HG02678 (cell line): Measurements from ENCODE around the gene CDH13.

ENCODE experiments used
- ATAC-seq: cut with Tn5 transposase; IDR thresholded peaks from one replicate; pipeline ENCODE4 v1.9.1; 2021; ENCODE audit warnings: mild to moderate bottlenecking, moderate library complexity; ENCODE audit not compliant: unreplicated experiment

The CDH13 gene

DNA sequence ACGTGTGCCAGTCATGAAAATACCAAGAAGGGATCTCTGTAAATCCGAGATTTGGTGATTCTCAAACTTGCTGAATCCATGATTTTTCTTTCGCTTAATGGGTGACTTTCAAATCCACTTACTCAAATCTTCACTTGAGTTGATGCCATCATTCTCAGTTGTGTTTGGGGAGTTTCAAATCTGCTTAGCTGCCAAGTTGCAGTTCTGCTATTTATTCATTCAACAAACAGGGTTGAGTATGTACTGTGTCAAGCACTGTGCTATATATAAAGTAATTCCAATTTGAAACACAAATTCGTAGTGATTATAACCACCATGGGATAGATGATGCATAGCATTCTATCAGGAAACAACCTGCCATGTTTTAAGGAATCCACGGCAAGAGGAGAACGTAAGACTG lies 394.3 kb downstream of the CDH13 start:
- ATAC-seq: no peak

DNA sequence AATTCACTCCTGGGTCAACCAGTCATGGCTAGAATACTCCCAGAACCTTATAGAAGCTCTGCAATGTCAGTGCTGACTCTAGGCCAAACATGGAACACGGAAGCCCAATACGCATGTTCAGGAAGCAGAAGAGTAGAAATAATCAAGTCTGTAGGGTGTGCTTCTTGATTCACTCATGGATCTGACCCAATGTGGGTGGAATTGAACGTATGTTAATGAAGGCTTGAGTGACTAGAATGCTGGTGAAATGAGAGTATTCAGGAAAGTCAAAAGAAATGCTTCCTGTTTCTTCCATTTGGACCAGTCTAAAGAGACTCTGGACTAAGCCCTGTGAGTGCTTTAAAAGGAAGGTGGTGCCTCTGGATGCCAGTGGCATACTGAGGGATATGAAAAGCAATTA lies 395.0 kb downstream of the CDH13 start:
- ATAC-seq: no peak

DNA sequence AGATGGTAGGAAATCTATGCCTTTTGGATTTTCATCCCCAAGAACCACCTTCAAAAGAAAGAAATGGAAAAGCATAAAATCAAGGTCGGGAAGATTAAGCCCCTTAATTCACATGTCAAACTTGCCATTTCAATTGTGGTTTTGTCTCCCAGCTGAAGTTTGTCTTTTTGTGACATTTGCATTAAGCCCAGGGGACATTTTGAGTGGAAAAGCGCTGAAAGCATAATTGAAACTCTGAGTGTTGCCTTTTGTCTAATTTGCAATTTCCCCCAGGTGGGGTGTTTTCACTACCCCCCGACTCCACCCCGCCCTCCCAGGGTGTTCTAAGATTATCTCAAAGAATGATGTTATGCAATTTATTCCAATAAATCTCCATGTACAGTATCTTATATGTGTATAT lies 396.2 kb downstream of the CDH13 start:
- ATAC-seq: no peak

DNA sequence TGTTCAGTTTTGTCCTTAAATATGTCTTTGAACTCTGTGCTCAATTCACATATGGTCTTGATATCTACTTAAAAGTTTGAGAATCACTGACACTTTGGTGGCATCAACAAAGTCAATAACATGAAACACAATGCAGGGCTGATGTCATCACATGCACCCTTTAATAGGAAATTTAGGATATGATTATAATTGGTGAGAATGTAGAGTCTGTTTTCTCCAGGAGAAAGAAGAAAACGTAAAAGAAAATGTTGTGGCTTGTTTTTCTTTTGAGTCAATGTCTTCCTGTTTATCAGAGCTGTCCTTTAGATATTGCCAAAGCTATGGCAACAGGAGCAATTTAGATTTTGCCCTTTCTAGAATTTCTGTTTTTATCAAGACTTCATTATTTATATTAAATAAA lies 396.9 kb downstream of the CDH13 start:
- no peak for ATAC-seq

DNA sequence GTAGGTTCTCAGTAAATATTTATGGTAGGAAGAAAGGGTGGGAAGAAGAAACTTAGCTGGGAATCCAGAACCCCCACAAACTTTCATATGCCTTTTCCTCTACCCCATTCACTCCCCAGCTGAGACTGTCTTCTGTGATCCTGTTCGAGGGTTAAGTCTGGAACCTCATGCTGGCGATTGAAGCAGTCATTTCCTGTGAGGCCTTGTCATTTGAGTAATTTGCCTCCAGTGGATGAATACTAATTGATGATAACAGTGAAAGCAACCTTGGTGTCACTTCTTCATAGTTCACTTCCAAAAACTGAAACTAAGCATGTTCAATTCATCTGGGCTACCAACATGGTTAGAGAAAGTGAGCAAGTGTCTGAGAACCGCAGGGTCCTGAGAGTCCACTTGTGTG lies 401.2 kb downstream of the CDH13 start:
- no peak for ATAC-seq

DNA sequence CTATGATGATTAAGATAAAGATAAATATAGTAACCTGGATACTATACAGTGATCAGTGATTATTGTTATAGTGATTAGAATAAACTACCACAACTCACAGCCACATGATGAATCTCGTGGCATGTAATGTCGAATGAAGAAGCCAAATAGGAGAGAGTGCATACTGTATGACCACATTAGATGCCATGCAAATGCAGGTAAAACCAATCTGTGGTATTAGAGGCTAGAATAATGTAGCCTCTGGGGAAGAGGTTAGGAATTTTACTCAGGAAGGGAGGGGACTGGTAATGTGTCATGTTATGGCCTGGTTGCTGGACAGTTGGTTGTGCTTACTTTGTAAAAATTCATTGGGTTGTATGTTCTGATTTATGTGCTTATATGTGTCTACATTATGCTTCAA lies 402.7 kb downstream of the CDH13 start:
- ATAC-seq: no peak

DNA sequence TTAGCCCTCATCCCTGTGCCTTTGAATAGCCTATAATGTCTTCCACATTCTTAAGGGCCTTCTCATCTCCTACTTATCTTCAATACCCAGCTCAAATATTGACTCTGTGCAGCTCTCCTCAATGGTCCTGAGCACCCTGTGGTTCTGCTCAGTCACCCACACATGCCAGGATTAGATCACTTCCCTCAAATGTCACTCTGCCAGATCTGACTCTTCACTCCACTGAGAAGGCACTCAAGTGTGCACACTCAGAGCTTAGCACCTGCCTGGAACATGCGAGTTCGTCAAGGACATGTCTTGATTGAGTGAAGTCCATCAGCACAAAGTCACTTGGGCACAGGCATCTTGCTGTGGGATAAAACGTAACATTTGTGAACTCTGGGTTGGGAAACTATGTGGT lies 404.8 kb downstream of the CDH13 start:
- no peak for ATAC-seq

DNA sequence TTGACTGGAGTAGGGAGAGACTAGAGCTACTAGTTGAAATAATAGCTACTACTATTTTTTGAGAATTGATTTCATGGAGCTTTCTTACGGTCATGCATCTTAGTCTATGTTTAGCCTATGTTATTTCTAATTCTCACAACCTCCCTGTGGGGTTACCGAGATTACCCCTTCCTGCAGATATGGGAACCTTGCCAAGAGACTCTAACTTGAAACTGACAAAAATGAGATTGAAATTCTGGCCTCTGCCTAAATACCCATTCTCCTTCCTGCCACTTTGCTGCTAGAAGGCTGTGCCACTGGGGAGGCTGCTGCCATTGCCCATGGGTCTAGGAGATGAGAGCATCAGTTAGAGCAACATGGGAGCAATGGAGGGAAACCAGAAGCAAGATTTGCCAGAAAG lies 410.3 kb downstream of the CDH13 start:
- no peak for ATAC-seq

DNA sequence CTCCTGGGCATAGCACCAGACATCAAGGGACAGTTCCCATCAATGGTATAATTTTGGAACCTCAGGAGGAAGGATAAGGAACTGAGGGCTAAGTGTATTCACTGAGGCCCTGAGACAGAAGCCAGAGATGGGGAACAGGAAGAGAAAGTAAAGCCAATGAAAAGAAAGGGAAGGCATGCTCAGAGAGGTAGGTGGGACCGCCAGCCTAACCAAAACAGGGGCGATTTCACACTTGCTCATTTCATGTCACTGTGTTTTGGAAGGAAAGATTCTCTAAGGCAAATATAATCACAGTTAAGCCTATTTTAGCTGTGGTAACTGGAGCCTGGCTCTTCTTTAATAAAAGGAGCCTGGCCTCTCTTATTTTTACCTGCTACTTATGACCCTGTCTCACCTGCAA lies 411.1 kb downstream of the CDH13 start:
- no peak for ATAC-seq

DNA sequence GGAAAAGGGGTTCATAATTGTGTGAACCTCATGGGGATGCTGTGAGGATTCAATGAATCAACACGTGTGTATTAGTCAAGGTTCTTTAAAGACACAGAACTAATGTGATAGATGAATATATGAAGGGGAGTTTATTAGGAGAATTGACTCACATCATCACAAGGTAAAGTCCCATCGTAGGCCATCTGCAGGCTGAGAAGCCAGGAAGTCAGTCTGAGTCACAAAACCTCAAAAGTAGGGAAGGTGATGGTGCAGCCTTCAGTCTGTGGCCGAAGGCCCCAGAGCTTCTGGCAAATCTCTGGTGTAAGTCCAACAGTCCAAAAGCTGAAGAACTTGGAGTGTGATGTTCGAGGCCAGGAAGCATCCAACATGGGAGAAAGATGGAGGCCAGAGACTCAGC lies 413.4 kb downstream of the CDH13 start:
- ATAC-seq: no peak

DNA sequence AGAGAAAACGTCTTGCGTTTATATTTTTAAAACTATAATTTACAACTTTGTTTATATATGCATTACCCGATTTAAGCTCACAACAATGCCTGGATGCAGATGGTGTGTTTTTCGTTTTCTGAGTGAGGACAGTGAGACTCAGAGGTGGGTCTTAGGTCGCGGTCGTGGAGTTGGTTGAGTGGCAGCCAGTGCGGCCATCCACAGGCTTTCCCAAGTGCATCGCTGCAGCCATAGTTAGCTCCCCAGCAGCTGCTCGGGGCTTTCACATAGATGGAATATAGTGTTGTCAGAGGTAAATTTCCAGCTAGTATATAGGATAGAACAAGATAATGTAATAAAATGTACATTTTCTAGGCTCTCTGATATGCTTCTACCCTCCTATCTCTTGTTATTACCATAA lies 417.8 kb downstream of the CDH13 start:
- ATAC-seq: no peak

DNA sequence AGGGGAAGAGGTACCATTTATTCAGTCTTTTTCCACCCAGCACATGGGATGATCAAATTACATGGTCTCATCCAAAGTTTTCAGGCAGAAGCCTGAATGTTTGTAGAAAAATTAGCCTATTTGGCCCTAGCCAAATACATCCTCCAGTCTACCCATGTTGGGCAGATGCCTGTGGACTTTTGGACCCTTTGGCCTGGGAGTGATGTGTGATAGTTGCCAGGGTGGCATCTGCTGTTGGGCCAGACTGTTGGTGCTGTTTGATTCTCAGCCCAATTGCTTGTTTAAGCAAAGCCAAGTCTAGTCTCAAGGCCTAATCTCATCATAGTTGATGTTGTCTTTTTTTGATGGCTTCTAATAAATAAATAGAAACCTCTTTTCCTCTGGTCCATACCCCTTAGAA lies 419.0 kb downstream of the CDH13 start:
- ATAC-seq: no peak

DNA sequence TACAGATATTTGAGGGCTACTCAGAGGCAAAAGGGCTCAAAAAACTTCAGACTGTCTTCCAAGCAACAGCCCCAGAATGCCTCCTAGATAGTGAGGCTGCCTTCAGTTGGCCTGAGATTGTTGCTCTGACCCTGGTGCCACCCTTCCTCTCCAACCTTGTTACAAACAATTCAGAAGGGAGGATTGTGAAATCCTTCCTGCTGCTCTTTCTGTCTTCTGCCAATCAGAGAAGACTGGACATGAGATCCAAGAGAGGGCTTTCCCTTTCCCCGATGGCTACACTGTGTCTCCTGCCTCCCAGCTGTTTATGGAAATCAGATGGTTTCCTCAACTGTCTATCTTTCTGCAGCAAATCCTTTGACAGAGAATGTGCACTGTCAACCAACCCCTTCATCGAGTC lies 419.9 kb downstream of the CDH13 start:
- no peak for ATAC-seq

DNA sequence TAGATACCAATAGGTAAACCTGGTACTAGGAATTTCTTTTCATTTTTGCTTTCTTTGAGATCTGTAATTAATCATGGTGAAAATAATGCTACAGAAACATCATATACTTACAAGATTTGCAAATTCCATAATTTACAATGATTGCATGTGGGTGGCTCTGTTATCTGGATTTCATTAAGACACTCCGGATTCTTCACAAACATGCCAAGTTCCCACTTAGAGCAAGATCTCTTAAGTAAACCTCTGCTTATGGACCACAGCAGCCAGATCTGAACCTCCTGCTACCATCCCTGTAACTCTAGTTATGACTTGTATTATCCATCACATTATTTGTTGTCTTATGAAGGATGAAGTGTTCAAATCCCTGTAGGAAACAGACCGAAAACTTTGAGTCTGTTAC lies 424.7 kb downstream of the CDH13 start:
- ATAC-seq: no peak

DNA sequence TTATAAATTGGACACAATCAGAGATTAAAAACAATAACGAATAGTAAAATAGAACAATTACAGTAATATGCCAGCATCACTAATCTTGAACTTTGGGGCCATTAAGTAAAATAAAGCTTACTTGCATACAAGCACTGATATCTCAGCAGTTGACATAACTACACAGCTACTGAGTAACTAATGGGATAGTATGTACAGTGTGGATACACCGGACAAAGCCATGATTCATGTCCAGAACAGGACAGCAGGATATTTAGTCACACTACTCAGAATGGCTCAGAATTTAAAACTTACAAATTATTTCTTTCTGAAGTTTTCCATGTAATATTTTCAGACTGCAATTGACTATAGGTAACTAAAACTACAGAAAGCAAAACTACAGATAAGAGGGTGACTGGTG lies 427.5 kb downstream of the CDH13 start:
- no peak for ATAC-seq

DNA sequence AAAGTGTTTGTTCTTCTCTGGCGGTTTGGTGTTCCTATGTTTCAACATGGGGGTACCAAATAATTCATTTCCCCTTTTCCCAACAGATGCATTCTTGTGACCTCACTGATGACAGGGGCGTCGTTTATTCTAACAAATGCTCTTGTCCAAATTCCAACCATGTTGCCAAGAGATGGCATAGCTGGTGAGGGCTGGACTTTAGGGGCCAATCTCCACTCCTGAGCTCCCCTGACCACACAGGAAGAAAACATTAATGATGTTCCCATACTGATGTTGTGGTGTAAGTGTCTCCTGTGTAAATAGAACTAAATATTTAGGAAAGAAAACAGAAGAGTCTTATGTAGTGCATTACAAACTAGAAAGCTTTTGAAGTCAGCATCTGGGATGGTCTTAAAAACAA lies 431.6 kb downstream of the CDH13 start:
- ATAC-seq: no peak

DNA sequence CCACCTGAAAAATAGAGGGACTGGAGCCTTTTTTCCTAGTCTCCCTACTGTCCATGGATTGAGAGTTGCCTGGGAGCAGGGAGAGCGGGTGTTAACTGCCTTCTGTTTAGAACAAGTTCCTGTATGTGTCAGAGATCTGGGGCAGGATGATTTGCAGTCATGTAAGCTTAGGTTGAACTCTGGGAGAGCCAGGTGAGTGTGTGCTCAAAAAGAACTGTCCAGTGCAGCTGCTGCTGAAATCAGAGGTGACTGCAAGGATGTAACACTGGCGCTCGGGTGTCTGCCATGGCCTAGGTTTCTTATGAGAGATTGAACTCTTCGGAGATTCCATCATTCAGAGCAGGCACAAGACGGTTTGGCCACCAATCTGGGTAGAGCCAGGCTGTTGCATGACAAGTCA lies 432.5 kb downstream of the CDH13 start:
- ATAC-seq: no peak

DNA sequence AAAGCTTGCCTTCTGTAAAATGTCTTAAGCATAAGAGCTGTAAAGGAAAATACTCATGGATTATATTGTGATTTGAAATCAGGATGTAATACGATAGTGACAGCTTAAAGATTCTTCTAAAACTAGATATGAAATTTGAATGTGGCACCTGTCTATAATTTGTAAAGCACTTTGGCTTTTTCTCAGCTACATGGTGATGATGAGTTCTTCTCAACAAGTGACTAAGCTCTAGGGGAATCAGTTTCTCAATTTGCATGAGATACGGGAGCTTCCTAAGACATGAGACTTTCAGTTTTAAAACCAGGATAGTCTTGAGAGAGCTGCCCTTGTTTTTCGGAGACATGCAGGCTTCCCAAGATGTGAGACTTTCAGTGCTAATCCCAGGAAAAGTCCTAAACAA lies 439.2 kb downstream of the CDH13 start:
- no peak for ATAC-seq

DNA sequence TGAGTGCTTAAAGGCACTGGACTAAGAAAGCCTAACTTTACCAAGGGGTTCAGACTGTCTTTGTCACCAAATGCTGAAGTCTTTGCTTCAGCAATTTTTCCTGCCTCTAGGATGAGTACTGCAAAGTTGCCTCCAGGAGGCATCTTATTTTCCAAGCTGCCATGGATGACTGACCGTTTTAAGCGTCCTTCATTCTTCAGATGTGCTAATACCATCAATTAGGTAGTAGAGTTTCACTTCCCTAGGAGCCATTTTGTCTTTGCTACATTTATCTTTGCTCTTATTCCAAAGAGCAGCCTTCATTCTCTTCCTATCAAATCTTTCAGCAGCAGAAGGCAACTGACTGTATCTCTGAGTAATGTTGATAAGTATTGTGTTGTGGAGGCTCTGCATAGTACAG lies 440.1 kb downstream of the CDH13 start:
- ATAC-seq: no peak

DNA sequence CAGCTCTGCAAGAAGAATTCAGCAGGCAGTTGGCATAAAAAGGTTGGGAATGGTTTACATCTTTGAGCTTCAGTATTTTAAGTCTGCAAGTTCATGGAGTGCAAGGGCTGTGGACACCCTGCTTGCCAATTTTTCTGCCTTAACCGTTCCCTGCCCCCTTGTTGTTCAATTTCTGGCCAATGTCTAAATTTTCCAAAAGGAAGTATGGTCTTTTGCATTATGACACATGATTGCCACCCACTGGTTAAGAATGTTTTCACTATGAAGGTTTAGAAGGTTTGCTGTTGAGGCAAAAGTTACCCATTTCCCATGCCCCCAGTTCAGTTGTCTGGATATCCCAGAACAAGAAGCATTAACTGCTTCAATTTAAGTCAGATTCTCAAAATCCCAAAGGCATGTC lies 441.9 kb downstream of the CDH13 start:
- no peak for ATAC-seq

DNA sequence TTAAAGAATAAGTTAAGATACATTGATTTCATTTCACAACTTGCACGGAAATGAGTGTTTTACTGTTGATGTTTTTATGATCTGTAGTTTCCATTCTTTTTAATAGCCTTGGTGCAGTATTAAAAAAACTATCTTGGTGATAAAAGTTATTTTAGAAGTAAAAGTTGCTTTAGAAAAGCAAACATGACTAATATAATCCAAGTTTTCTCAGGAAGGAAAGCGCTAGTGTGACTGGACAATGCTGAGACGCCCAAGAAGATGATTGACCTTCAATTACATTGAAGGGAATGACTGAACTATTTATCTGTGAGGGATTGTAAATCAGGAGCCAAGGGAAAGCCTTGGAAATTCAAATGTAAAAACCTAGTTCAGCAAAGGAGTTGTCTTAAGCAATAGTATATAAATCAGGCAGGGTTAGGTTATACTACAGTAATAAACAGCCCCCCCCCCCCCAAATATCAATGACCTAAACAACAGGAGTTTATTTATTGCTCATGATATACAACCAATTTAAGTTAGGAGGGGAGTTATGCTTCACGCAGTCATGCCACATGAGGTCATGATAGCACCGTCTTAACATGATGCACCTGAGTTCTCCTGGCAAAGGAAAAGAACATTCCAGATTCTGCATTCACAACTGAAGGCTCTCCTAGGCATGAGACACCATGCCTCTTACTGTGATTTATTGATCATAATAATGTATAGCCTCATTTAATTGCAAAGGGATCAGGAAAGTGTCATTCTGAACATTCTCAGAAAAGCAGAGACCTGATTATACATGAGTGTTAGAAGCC lies 443.8 kb downstream of the CDH13 start:
- no peak for ATAC-seq

DNA sequence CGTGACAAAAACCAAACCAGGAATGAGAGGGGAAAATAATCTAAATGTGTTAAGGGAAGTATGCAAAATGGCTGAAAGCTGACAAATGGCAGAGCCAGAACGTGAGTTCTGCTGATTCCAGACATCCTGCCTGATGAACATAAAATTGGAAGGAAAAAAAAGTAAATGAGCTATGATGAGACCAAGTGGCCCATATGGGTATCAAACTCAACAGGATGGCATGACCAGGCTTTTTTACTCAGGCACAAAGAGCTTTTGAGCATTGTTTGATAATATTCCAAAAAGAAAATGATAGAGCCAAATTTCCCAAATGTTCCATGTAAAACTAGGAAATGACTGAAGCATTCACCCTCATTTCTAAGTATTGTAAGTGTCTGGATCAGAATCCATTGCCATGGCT lies 449.2 kb downstream of the CDH13 start:
- ATAC-seq: no peak

DNA sequence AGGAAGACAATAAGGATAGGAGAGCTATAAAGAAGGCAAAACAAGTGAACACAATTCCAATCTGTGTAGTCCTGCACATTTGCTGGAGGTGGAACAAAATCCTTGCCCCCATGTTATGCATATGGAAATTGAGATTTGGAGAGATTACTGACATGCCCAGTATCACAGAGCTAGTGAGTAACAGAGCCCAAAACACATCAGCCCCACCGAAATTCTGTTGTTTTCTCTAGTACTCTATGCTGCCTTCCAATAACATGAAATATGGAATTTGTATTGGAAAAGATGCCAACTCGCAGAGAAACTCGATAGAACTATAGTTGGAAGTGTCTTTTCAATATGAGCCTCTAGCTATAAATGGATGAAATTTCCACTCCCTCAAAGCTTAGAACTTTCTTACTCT lies 456.6 kb downstream of the CDH13 start:
- no peak for ATAC-seq
